Measurements from ENCODE around the gene POU6F2. TPM values are rescaled to one million over a fixed set of nuclear protein-coding genes. Genes with fewer than 3 reads are reported as not detected.

Gene POU6F2
- not detected in 2 replicates for total RNA-seq

GRCh38 chr7:38977685-38978084, at the start of gene POU6F2:
TSS of gene POU6F2 (plus strand) at chr7:38977909. CDS start at chr7:38977954, 45 bp downstream.

Other genes with a start within 250 kb of the POU6F2 start
- 17.9 and 28.5 TPM in 2 replicates for gene VPS41, start 68.7 kb upstream of the POU6F2 start, total RNA-seq

Data from airway epithelial cell (primary cell).